Stimulated activated CD8-positive, alpha-beta memory T cell treated with anti-CD3 and anti-CD28 coated beads, Interleukin-12 subunit alpha, Interleukin-12 subunit beta, amount 100 ng/mL, for 24 hours (primary cell): ENCODE measurements around the gene TSPY10.
"Not testable (repeated sequence)": the region's sequence is repeated elsewhere in the genome, so short reads cannot be mapped to it uniquely, and the experiment has no call there.

Source experiments
- DNase-seq: peaks from one replicate; pipeline ENCODE4 v3.0.0-alpha.2; 2020; ENCODE audit errors: extremely low read depth

Gene TSPY10, protein sequence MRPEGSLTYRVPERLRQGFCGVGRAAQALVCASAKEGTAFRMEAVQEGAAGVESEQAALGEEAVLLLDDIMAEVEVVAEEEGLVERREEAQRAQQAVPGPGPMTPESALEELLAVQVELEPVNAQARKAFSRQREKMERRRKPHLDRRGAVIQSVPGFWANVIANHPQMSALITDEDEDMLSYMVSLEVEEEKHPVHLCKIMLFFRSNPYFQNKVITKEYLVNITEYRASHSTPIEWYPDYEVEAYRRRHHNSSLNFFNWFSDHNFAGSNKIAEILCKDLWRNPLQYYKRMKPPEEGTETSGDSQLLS

DNA sequence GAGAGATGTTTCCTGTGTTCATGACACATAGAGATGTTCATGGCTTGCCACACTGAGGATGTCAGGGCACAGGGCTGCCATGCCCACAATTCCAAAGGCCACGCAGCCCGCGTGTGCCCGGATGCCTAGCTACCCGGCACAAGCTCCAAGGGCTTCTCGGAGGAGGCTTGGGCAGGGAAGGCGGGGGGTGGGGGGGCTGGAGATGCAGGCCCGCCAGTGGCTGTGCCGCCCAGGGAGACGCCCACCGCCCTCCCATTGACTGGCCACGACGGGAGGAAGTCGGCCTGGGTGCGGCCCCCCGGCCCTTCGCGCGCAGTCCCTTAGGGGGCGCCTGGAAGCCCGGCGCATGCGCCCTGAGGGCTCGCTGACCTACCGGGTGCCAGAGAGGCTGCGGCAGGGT is at the start of gene TSPY10:
TSS of gene TSPY10 (plus strand) at position 301 of the 400 bp plus-strand sequence. CDS start at position 347, 46 bp downstream.
- DNase-seq: not testable (repeated sequence)

- DNase-seq: not testable (repeated sequence)
These were observed 40.7 kb upstream of the TSPY10 start, which contains the start of gene TSPY9 for GRCh38 chrY:9486967-9487366. TSPY9 (plus strand) TSS chrY:9487267; CDS start chrY:9487313, 46 bp downstream.

- DNase-seq: not testable (repeated sequence)
These were observed 23.3 kb upstream of the TSPY10 start for GRCh38 chrY:9504396-9504795.

DNA sequence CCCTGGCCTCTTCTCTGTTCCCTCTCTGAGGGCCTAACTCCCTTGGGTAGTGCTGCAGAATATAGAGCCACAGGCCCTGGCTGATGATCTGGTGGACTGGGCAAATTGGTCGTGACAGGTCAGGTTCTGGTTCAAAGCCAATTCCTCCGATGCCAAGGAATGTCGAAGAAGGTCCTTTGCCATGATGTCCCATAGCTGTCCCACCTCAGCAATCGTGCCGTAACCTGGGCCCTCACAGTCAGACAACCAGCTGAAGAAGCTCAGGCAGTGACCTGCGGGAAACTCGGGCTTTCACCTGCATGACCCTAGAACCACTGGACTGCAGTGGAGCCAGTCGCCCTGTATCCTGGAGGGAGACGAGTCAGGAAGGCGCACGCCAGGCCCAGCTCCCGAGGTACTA is 11.4 kb upstream of the TSPY10 start:
- not testable (repeated sequence) for DNase-seq
